Urinary bladder (tissue), 4 donors: ENCODE measurements around the gene PRR35. TPM values are rescaled to one million over a fixed set of nuclear protein-coding genes. Genes with fewer than 3 reads are reported as not detected.

Experiments
- DNase-seq: peaks from one replicate; pipeline ENCODE4 v3.0.0-alpha.2; 2015; ENCODE audit errors: extremely low spot score
- H3K27ac ChIP-seq: one replicate; pipeline ENCODE4 v1.5.1; 2013; ENCODE audit warnings: low read depth, mild to moderate bottlenecking, moderate library complexity
- H3K36me3 ChIP-seq: one replicate; pipeline ENCODE4 v1.6.1; 2013; ENCODE audit warnings: mild to moderate bottlenecking, moderate library complexity; ENCODE audit not compliant: insufficient read depth
- H3K4me1 ChIP-seq: one replicate; pipeline ENCODE4 v1.6.1; 2013; ENCODE audit warnings: mild to moderate bottlenecking, moderate library complexity; ENCODE audit not compliant: insufficient read depth
- H3K4me3 ChIP-seq: one replicate; pipeline ENCODE4 v1.5.1; 2013; ENCODE audit warnings: low read depth, low read length
- WGBS: extraction: QIAGEN DNeasy Blood & Tissue Kit; methylation state at CpG from one replicate; pipeline ENCODE4 v1.1.7; 2013; 5-methylcytosine and 5-hydroxymethylcytosine counted together
- polyA plus RNA-seq: library from polyadenylated mRNA; stranded (reverse); fragments of 200-250 nt; gene quantifications from one replicate; pipeline ENCODE4 v1.2.3, GENCODE V29; 2013
- total RNA-seq: library from RNA; depleted of rRNA; stranded (reverse); fragments of >200 nt; gene quantifications from one replicate; pipeline ENCODE4 v1.2.3, GENCODE V29; 2014
- donor health status: healthy with polysubstance abuse.
- donor health status: healthy.

PRR35 gene
- total and polyA plus RNA-seq, 2 donors, result not detected

DNA sequence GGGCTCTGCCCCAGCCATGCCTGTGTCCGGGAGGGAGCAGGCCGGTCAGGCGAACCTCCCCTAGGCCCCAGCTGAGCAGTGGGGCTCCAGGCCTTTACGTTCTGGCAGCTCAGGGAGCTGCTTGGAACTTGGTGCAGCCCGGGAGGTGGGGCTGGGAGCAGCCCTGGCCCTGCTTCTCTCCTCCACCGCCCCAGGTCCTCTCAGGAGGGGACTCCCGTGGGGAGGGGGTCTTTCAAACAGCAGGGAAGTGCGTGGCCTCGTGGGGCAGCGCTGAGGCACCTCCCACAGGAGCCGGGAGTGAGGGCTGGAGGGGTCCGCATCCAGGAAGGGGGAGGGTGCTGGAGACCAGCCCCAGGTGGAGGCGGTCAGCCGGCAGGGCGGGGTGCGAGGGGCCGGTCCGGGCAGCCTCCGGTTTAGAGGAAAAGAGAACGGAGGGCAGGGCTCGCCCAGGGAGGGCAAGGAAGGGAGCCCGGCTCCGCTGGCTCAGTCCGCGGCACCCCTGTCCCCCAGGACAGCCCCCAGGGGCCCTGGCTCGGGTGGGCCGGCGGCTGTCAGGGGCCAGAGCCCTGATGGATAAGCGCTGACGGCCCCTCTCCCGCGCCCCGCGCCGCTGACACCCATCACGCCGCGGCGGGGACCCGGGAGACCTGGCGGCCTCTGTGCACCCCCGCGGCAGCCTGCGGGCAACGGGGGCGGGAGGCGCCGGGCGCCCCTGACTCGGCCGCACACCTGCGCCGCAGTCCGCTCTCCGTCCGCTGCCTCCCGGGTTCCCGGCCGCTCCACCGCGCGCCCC lies 587 bp upstream of the PRR35 start:
- Histone ChIP-seq H3K36me3 (no peaks in the 10 kb centered on the region), H3K4me3 (peak overlapping the region; percentile 23), H3K27ac (no peak overlapping the region), H3K4me1 (peaks cover 2% of the 10 kb centered on the region)
- WGBS, result 6% methylated on average over 62 of the region's 62 CpGs
- no peak for DNase-seq

- 26% methylated on average over 43 of the region's 54 CpGs for WGBS
- DNase-seq, result no peak
- Histone ChIP-seq H3K4me3 (peak overlapping the region; percentile 23), H3K36me3 (no peaks in the 10 kb centered on the region), H3K4me1 (peaks cover 2% of the 10 kb centered on the region), H3K27ac (no peak overlapping the region)
Observed at GRCh38 chr16:560701-561412, 663 bp downstream of the PRR35 start.

- Histone ChIP-seq H3K4me3 (no peak overlapping the region), H3K27ac (no peak overlapping the region), H3K36me3 (no peaks in the 10 kb centered on the region), H3K4me1 (peaks cover 4% of the 10 kb centered on the region)
- no peak for DNase-seq
- WGBS, result 71% methylated on average over 15 of the region's 15 CpGs
Observed at GRCh38 chr16:561413-561794, 1.2 kb downstream of the PRR35 start.

DNA sequence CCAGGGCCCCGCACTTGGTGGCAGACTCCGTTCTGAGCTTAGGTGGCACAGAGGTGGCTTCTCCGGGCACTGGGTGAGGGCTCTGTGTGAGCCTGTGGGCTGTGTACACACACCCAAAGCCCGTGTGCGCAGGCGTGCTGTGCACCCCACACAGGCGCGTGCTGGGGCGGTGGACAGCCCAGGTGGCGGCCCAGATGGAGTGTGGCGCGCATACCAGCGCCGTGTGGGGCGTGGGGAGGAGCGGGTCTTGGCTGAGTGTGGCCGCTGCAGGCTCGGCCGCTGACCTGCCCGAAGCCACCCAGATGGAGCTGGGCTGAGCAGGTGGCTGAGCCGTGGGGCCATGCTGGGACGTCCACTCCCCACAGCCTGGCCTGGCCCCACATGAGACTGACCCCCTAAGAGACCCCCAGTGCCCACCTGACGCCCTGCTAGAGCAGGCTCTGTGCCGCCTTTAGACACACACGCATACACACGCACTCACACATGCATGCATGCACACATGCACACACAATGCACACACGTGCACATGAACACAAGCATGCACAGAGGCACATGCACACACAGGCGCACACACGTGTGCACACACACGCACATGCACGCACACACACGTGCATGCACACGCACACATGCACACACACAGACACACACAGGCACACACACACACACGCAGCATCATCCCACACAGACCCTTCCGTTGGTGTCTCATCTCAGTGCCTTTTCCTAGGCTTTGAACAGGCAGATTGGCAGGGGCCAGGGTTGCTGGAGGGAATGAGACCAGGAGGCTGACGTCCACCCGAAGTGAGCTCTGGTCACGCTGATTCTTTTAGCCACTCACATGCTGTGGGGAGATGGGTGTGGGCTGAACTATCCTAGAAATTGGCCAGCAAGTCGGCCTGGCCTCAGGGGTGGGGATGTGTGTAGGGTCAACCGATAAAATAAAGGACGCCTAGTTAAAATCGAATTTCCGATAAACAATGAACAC lies 2.1 kb downstream of the PRR35 start:
- H3K4me1 ChIP-seq, result peaks cover 4% of the 10 kb centered on the region
- no peak overlapping the region for H3K27ac ChIP-seq
- H3K36me3 ChIP-seq, result no peaks in the 10 kb centered on the region
- no peak overlapping the region for H3K4me3 ChIP-seq
- DNase-seq, result no peak
- 84% methylated on average over 43 of the region's 43 CpGs for WGBS

DNA sequence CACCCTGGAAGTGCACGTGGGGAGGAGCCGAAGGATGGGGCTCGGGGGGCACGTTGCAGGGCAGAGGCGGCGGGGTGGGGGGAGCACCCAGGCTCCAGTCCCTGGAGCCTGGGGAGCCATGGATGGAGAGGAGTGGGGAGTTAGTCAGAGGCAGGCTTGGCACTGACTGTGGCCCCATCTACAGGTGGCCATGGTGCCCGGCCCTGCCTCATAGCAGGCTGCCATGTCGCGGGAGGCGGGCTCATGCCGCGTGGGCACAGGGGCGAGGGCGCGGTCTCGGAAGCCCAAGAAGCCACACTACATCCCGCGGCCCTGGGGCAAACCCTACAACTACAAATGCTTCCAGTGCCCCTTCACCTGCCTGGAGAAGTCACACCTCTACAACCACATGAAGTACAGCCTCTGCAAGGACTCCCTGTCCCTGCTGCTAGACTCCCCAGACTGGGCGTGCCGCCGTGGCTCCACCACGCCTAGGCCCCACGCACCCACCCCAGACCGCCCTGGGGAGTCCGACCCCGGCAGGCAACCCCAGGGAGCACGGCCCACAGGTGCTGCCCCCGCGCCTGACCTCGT lies 3.0 kb downstream of the PRR35 start:
- Histone ChIP-seq H3K27ac (no peak overlapping the region), H3K4me3 (no peak overlapping the region), H3K36me3 (no peaks in the 10 kb centered on the region), H3K4me1 (peaks cover 4% of the 10 kb centered on the region)
- 89% methylated on average over 30 of the region's 30 CpGs for WGBS
- no peak for DNase-seq

DNA sequence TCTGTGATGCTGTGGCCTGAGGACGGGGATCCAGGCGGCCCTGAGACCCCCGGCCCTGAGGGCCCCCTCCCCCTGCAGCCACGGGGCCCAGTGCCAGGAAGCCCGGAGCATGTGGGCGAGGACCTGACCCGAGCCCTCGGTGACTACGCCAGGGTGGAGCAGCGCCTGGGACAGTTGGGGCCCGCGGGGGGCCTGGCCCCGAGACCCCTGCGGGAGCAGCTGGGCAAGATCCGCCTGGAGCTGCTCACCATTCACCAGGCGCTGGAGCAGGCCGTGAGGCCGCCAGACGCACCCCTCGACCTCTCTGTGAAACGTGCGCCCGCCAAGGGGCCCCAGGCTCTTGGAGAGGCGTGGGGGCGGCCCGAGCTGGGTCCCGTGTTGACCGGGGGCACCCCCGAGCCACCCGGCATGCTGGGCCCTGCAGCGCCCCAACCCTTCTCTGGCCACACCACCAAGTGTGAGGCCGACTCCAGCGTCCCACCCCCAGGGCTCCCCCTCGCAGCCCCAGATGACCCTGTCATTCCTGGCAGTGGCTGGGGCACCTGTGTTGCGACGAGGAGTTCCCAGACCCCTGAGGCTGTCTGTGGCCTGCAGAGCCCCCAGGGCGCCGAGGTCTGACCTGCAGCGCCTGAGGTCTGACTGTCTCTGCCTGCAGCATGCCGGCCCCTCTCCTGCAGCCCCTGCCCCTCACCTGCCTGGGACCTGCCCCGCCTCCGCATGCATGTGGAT lies 4.7 kb downstream of the PRR35 start:
- no peak overlapping the region for H3K27ac ChIP-seq
- H3K4me1 ChIP-seq, result peaks cover 5% of the 10 kb centered on the region
- 85% methylated on average over 42 of the region's 42 CpGs for WGBS
- no peaks in the 10 kb centered on the region for H3K36me3 ChIP-seq
- no peak for DNase-seq
- no peak overlapping the region for H3K4me3 ChIP-seq

DNA sequence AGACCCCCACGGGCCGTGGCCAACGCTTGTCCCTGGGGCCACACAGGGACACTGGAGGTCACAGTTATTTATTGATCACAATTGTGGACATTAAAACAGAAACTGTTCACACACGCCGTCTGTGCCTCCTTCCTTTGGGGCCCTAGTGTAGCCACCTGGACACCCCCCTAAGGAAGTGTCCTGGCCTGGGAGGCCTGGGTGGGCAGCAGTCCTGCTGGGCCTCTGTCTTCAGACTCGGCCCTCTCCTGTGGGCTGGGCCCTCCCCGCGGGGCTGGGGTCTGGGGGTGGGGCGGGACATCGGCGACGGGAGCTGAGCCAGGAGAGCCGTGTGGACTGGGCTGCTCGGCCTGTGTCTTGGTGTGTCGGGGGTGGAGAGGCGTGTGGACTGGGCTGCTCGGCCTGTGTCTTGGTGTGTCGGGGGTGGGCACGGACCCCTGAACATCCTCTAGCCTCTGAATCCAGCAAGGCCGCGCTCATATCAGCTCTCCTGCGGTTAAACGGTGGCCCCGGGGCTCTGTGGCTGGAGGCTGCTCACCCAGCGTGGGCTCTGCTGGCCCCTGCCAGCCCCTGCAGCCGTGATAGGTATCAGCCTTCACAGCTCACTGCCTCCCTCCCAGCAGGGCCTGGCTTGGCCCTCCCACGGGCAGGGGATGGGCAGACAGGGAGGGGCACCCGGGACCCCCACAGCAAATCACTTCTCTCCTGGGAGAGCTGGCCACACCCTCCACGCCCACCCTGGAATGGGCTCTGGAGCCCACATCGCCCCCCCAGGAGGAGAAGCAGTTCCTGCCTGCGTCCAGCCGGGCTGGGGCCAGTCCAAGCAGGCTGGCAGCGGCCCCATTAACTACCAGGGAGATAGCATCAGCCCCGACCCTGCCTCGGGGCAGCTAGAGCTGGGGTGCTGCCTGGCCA lies 5.5 kb downstream of the PRR35 start:
- no peak overlapping the region for H3K4me3 ChIP-seq
- peaks cover 4% of the 10 kb centered on the region for H3K4me1 ChIP-seq
- no peak for DNase-seq
- WGBS, result 27% methylated on average over 35 of the region's 35 CpGs
- H3K27ac ChIP-seq, result no peak overlapping the region
- H3K36me3 ChIP-seq, result no peaks in the 10 kb centered on the region

GRCh38 chr16:566475-567372 lies 6.5 kb downstream of the PRR35 start, which contains the start of gene NHLRC4:
Gene NHLRC4 (plus strand): TSS chr16:567005. CDS start chr16:568048, 1,043 bp downstream.
- H3K4me3 ChIP-seq, result peak within 1 kb of the TSS; percentile 30
- peak; percentile 32 for DNase-seq
- WGBS, result 26% methylated on average over 26 of the region's 26 CpGs
- peak within 1 kb of the TSS; percentile 43 for H3K27ac ChIP-seq
- peaks cover 4% of the 10 kb centered on the region for H3K4me1 ChIP-seq
- no peaks in the 10 kb centered on the region for H3K36me3 ChIP-seq

GRCh38 chr16:567373-568256 lies 7.4 kb downstream of the PRR35 start:
- Histone ChIP-seq H3K4me3 (no peak overlapping the region), H3K27ac (no peak overlapping the region), H3K4me1 (peaks cover 4% of the 10 kb centered on the region), H3K36me3 (no peaks in the 10 kb centered on the region)
- 89% methylated on average over 35 of the region's 35 CpGs for WGBS
- DNase-seq, result no peak

DNA sequence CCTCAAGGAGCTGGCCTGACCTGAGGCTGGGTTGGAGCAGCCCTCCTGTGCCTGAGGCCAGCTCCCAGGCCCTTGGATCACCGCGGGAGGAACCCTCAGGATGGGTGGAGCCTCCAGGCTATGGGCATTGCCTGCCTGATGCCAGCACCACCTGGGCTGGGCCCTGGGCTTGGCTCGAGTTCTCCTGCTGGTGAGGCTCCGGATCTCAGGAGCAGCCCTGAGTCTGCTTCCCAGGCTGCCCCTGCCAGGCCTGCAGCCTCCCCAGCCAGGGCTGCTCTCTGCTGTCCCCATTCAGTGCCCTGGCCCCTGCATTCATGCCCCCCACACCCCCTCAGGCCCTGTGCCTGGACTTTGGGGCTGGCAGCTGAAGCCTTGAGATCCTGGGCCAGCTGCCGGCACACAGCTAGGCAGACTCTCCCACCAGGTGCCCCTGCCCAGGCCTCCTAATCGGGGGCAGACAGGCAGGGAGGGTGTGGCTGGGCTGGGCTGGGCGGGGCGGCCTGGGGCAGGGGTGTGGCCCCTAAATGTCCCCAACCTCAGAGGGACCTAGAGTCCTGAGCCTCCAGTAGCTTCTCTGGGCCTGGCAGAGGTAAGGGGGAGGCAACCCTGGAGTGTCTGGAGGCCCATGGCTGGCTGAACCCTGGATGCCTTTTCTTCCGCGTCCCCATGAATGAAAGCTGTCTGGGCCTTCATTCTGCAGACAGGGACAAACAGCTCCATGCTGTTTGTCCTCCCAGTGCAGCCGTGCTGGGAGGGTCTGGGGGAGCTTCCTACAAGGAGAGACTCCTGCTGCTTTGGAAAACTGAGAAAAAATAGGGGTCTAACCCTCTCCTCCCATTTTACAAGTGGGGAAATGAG lies 8.4 kb downstream of the PRR35 start:
- no peak for DNase-seq
- 69% methylated on average over 11 of the region's 11 CpGs for WGBS
- Histone ChIP-seq H3K36me3 (no peaks in the 10 kb centered on the region), H3K27ac (no peak overlapping the region), H3K4me1 (peaks cover 4% of the 10 kb centered on the region), H3K4me3 (no peak overlapping the region)
